ENCODE measurements around the gene TMEM50A. TPM values are rescaled to one million over a fixed set of nuclear protein-coding genes. Genes with fewer than 3 reads are reported as not detected.
A peak's percentile ranks its signal among the peaks of the same experiment; 100 is the strongest.
"Not testable (repeated sequence)": the region's sequence is repeated elsewhere in the genome, so short reads cannot be mapped to it uniquely, and the experiment has no call there.

Gene TMEM50A
- total and polyA plus RNA-seq, 3 experiments from 2014 or later = 110 to 217 (median 117) TPM

GRCh38 chr1:25402947-25403803, 65.0 kb downstream of the TMEM50A start:
- H3K27ac ChIP-seq (ENCODE audit: low read depth, low read length); H3K27me3 ChIP-seq (ENCODE audit: insufficient read depth, low read length, poor library complexity, severe bottlenecking); H3K36me3 Mint-ChIP-seq; H3K27me3 Mint-ChIP-seq; H3K4me1 ChIP-seq (ENCODE audit: insufficient read depth, low read length); H3K4me3 Mint-ChIP-seq; H3K4me1 Mint-ChIP-seq; H3K4me3 ChIP-seq (ENCODE audit: low read length); H3K36me3 ChIP-seq (ENCODE audit: insufficient read depth, low read length); H3K9me3 Mint-ChIP-seq; H3K9me3 ChIP-seq (ENCODE audit: low read length); POLR2A ChIA-PET: not testable (repeated sequence)
- CTCF ChIA-PET = interaction anchor here (0.7 kb wide), 1 partner anchor 402 kb away, joined by 3 read pairs; no protein-coding TSS in a partner anchor
- peak in 2 of 5 donors; percentile 5 to 20 for DNase-seq
- H3K27ac Mint-ChIP-seq = peak overlapping the region in 1 of 8 donors; percentile 47

- H3K27ac Mint-ChIP-seq; H3K4me3 ChIP-seq (ENCODE audit: low read length); DNase-seq; CTCF ChIA-PET; H3K9me3 Mint-ChIP-seq; H3K4me3 Mint-ChIP-seq; H3K27ac ChIP-seq (ENCODE audit: low read depth, low read length); H3K27me3 Mint-ChIP-seq; H3K27me3 ChIP-seq (ENCODE audit: insufficient read depth, low read length, poor library complexity, severe bottlenecking); H3K9me3 ChIP-seq (ENCODE audit: low read length); H3K36me3 Mint-ChIP-seq; H3K36me3 ChIP-seq (ENCODE audit: insufficient read depth, low read length); H3K4me1 ChIP-seq (ENCODE audit: insufficient read depth, low read length); POLR2A ChIA-PET; H3K4me1 Mint-ChIP-seq: not testable (repeated sequence)
Measured at GRCh38 chr1:25405731-25406305, 67.7 kb downstream of the TMEM50A start.

GRCh38 chr1:25409641-25410427, 71.7 kb downstream of the TMEM50A start:
- H3K4me3 ChIP-seq (ENCODE audit: low read length); CTCF ChIA-PET; H3K9me3 Mint-ChIP-seq; H3K27me3 ChIP-seq (ENCODE audit: insufficient read depth, low read length, poor library complexity, severe bottlenecking); POLR2A ChIA-PET; H3K36me3 ChIP-seq (ENCODE audit: insufficient read depth, low read length); H3K4me3 Mint-ChIP-seq; H3K27ac Mint-ChIP-seq; DNase-seq; H3K9me3 ChIP-seq (ENCODE audit: low read length); H3K4me1 ChIP-seq (ENCODE audit: insufficient read depth, low read length); H3K27ac ChIP-seq (ENCODE audit: low read depth, low read length); H3K27me3 Mint-ChIP-seq; H3K4me1 Mint-ChIP-seq; H3K36me3 Mint-ChIP-seq: not testable (repeated sequence)

Other genes starting within 250 kb of the TMEM50A start
- 10 to 100 TPM; 38.4 to 40.4 TPM for gene SYF2, start 105.8 kb upstream of the TMEM50A start, total RNA-seq
- 90.7 TPM for gene SYF2, start 105.8 kb upstream of the TMEM50A start, polyA plus RNA-seq
- 100 to 1,000 TPM; 116 to 124 TPM for gene RSRP1, start 90.9 kb upstream of the TMEM50A start, total RNA-seq
- gene RSRP1, start 90.9 kb upstream of the TMEM50A start, polyA plus RNA-seq = 47.5 TPM
- gene RHD, start 65.8 kb upstream of the TMEM50A start, total RNA-seq = not detected
- gene RHD, start 65.8 kb upstream of the TMEM50A start, polyA plus RNA-seq = 0.46 TPM
- gene RHCE, start 82.5 kb downstream of the TMEM50A start, total RNA-seq = under 1 TPM; 0.26 to 0.33 TPM
- 0.18 TPM for gene RHCE, start 82.5 kb downstream of the TMEM50A start, polyA plus RNA-seq
- 10 to 100 TPM; 14.7 to 15.6 TPM for gene MACO1, start 92.6 kb downstream of the TMEM50A start, total RNA-seq
- 7.5 TPM for gene MACO1, start 92.6 kb downstream of the TMEM50A start, polyA plus RNA-seq
- 10 to 100 TPM; 21.1 to 22.0 TPM for gene LDLRAP1, start 205.3 kb downstream of the TMEM50A start, total RNA-seq
- gene LDLRAP1, start 205.3 kb downstream of the TMEM50A start, polyA plus RNA-seq = 302 TPM

Data from CD8-positive, alpha-beta memory T cell (primary cell).